Measurements from ENCODE around the gene PPCDC. TPM values are rescaled to one million over a fixed set of nuclear protein-coding genes. Genes with fewer than 3 reads are reported as not detected.

Gene PPCDC
- total and polyA plus RNA-seq, 2 donors (not counting 1 experiment from before 2014, with no cell fraction given), result 6.3 to 8.0 TPM

DNA sequence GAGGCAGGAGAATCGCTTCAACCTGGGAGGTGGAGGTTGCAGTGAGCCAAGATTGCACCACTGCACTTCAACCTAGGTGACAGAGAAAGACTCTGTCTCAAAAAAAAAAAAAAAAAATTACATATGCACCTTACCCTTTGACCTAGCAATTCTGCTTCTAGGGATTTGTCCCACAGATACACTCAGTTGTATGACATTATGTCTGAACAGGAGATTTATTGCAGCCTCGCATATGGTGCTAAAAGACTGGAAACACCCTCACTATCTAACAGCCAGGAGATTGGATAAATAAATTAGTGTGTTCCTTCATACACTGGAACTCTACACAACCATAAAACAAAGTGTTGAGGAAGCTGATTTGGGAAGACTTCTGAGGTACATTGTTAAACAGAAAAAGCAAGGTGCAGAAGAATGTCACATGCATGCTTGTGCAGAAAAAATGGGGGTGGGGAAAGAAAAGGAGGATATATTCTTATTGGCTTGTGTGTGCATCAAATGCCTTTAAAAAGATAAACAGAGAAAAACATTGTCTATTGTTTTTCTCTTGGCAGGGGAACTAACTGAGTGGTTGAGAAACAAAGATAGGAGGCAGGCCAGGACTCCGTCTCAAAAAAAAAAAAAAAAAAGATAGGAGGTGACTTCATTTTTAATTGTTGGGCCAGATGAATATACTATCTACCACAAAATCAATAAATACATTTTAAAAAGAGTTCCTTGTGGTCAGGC, 30.9 kb downstream of the PPCDC start:
- no peak for TF ChIP-seq EZH2 (IDR thresholded peaks at IDR 0.05; ENCODE audit: low read length, missing control alignments)
- TF ChIP-seq, protein P1, sequence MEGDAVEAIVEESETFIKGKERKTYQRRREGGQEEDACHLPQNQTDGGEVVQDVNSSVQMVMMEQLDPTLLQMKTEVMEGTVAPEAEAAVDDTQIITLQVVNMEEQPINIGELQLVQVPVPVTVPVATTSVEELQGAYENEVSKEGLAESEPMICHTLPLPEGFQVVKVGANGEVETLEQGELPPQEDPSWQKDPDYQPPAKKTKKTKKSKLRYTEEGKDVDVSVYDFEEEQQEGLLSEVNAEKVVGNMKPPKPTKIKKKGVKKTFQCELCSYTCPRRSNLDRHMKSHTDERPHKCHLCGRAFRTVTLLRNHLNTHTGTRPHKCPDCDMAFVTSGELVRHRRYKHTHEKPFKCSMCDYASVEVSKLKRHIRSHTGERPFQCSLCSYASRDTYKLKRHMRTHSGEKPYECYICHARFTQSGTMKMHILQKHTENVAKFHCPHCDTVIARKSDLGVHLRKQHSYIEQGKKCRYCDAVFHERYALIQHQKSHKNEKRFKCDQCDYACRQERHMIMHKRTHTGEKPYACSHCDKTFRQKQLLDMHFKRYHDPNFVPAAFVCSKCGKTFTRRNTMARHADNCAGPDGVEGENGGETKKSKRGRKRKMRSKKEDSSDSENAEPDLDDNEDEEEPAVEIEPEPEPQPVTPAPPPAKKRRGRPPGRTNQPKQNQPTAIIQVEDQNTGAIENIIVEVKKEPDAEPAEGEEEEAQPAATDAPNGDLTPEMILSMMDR (conservative IDR thresholded peaks at IDR 0.05 in 1 of 2, IDR thresholded peaks at IDR 0.05 in 1 of 2; ENCODE audit: low read depth in 1 of 2, low read length in 2 of 2), result no peak
- H3K4me2 ChIP-seq (ENCODE audit: extremely low read depth, insufficient read depth, low read length), result no peak overlapping the region
- H3K79me2 ChIP-seq (ENCODE audit: control insufficient read depth, insufficient read depth, low read length), result no peaks in the 10 kb centered on the region
- H2AFZ ChIP-seq (ENCODE audit: low read length), result no peak overlapping the region
- H3K4me3 ChIP-seq (replicated peaks in 1 of 4; ENCODE audit: control extremely low read depth in 1 of 4, insufficient read depth in 1 of 4, low read depth in 3 of 4, low read length in 4 of 4), result no peak overlapping the region
- no peak overlapping the region for H3K9ac ChIP-seq (ENCODE audit: insufficient read depth, low read length)
- H3K9me3 ChIP-seq (ENCODE audit: control insufficient read depth, insufficient read depth, low read depth, low read length), result no peaks in the 10 kb centered on the region
- no peaks in the 10 kb centered on the region for H3K27me3 ChIP-seq (ENCODE audit: control insufficient read depth, insufficient read depth, low read length)
- H3K36me3 ChIP-seq (ENCODE audit: control insufficient read depth, insufficient read depth, low read length), result no peaks in the 10 kb centered on the region
- H3K4me1 ChIP-seq (ENCODE audit: control insufficient read depth, extremely low read depth, insufficient read depth, low read length), result no peaks in the 10 kb centered on the region
- no peaks in the 10 kb centered on the region for H4K20me1 ChIP-seq (ENCODE audit: control insufficient read depth, extremely low read depth, insufficient read depth, low read length)
- no peak for DNase-seq (ENCODE audit: low read depth in 2 of 2)
- no peak overlapping the region for H3K27ac ChIP-seq (ENCODE audit: insufficient read depth, low read length)

DNA sequence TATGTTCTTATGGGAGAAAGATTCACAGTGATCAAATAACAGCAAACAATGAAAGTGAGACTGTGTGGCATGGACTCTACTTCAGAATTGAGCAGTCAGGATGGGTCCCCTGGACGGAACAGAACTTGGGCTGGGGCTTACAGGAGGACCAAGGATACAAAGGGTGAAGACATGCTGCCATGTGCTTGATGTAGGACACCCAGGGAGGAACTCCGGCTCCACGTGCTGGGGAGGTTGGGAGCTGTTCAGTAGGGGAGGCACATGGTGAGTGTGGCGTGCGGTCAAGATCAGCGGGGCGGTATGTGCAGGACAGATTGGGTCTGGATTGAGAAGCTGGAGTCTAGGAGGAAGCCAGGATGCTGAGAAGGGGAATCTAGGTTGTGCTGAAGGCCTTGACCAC, 32.6 kb downstream of the PPCDC start:
- no peaks in the 10 kb centered on the region for H3K9me3 ChIP-seq (ENCODE audit: control insufficient read depth, insufficient read depth, low read depth, low read length)
- H3K9ac ChIP-seq (ENCODE audit: insufficient read depth, low read length), result no peak overlapping the region
- no peak for DNase-seq (ENCODE audit: low read depth in 2 of 2)
- no peaks in the 10 kb centered on the region for H3K79me2 ChIP-seq (ENCODE audit: control insufficient read depth, insufficient read depth, low read length)
- H2AFZ ChIP-seq (ENCODE audit: low read length), result no peak overlapping the region
- H3K4me3 ChIP-seq (replicated peaks in 1 of 4; ENCODE audit: control extremely low read depth in 1 of 4, insufficient read depth in 1 of 4, low read depth in 3 of 4, low read length in 4 of 4), result no peak overlapping the region
- H3K36me3 ChIP-seq (ENCODE audit: control insufficient read depth, insufficient read depth, low read length), result no peaks in the 10 kb centered on the region
- H3K27ac ChIP-seq (ENCODE audit: insufficient read depth, low read length), result no peak overlapping the region
- TF ChIP-seq, protein P1 (conservative IDR thresholded peaks at IDR 0.05 in 1 of 2, IDR thresholded peaks at IDR 0.05 in 1 of 2; ENCODE audit: low read depth in 1 of 2, low read length in 2 of 2), result no peak
- TF ChIP-seq EZH2 (IDR thresholded peaks at IDR 0.05; ENCODE audit: low read length, missing control alignments), result no peak
- no peak overlapping the region for H3K4me2 ChIP-seq (ENCODE audit: extremely low read depth, insufficient read depth, low read length)
- H4K20me1 ChIP-seq (ENCODE audit: control insufficient read depth, extremely low read depth, insufficient read depth, low read length), result no peaks in the 10 kb centered on the region
- no peaks in the 10 kb centered on the region for H3K4me1 ChIP-seq (ENCODE audit: control insufficient read depth, extremely low read depth, insufficient read depth, low read length)
- no peaks in the 10 kb centered on the region for H3K27me3 ChIP-seq (ENCODE audit: control insufficient read depth, insufficient read depth, low read length)

DNA sequence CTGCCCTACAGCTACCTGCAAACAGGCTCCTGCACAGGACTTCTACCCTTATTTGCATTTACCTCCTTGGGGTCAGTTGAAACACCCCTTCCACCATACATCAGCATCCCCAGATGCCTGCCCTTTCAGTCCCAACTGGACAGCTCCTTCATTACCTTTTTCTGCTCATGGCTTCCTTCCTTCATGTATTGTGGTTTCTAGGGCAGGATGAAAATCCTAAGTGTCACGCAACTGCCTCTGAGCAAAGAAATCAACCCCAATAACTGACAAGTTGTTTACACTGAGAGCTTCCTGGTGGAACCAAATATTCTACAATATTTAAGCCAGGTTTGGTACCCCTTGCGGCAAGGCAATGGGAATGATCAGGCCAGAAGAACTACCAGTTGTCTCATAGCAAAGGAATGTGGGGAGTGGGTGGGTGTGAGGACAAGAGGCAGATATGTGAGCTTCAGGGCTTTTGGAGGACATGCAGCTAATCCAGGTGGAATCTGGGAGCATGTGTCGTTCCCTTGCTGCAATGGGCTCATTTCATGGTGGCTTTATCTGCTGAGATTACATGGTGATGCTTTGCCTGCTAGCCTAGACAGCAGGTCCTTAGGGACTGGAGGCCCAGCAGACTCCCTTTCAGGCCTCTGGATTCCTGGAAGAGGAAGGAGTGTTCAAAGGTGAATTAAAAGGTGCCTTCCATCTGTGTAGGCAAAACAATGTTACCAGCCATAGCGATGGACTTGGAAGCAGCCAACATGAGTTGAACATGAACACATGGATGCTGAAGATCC, 34.9 kb downstream of the PPCDC start:
- Histone ChIP-seq H3K9ac (ENCODE audit: insufficient read depth, low read length) (no peak overlapping the region), H3K27ac (ENCODE audit: insufficient read depth, low read length) (no peak overlapping the region), H3K36me3 (ENCODE audit: control insufficient read depth, insufficient read depth, low read length) (no peaks in the 10 kb centered on the region), H3K4me3 (replicated peaks in 1 of 4; ENCODE audit: control extremely low read depth in 1 of 4, insufficient read depth in 1 of 4, low read depth in 3 of 4, low read length in 4 of 4) (no peak overlapping the region), H3K4me1 (ENCODE audit: control insufficient read depth, extremely low read depth, insufficient read depth, low read length) (no peaks in the 10 kb centered on the region), H2AFZ (ENCODE audit: low read length) (no peak overlapping the region), H3K9me3 (ENCODE audit: control insufficient read depth, insufficient read depth, low read depth, low read length) (no peaks in the 10 kb centered on the region), H3K27me3 (ENCODE audit: control insufficient read depth, insufficient read depth, low read length) (no peaks in the 10 kb centered on the region), H4K20me1 (ENCODE audit: control insufficient read depth, extremely low read depth, insufficient read depth, low read length) (no peaks in the 10 kb centered on the region), H3K79me2 (ENCODE audit: control insufficient read depth, insufficient read depth, low read length) (no peaks in the 10 kb centered on the region), H3K4me2 (ENCODE audit: extremely low read depth, insufficient read depth, low read length) (no peak overlapping the region)
- peak in 1 of 2 donors; percentile 63 for DNase-seq (ENCODE audit: low read depth in 2 of 2)
- no peak for TF ChIP-seq EZH2 (IDR thresholded peaks at IDR 0.05; ENCODE audit: low read length, missing control alignments)
- TF ChIP-seq, protein P1 (conservative IDR thresholded peaks at IDR 0.05 in 1 of 2, IDR thresholded peaks at IDR 0.05 in 1 of 2; ENCODE audit: low read depth in 1 of 2, low read length in 2 of 2), result no peak

Measured in fibroblast of lung (primary cell).